Hypothalamus (tissue), 51 donors: Measurements from ENCODE around the gene NACC2.

Source experiments
- DNase-seq, 51 donors: peaks; one replicate each; lab custom pipeline; 2025; lab: John Stamatoyannopoulos, UW

Gene NACC2

DNA sequence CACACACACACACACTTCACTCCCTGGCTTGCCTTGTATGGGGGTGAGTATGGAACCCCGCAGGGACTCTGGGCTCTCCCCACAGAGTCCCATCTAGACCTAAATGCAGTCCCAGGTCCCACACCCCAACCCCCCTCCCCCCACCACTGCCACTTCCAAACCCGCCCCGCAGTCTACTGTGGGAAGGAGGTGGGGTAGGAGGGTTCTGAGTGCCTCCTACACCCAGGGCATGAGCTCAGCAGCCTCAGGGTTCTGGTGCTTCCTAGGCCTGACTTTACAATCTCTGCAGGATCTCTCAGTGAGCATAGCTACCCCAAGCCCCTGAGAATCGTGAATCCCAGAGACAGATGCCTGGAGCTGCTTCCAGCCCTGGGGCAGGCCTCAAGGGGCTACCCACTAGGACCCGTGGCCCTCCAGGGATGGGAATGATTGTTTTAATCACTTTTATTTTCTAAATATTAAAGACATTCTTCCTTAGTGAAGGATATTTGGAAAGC is 1.5 kb upstream of the NACC2 start:
- no peak for DNase-seq

DNA sequence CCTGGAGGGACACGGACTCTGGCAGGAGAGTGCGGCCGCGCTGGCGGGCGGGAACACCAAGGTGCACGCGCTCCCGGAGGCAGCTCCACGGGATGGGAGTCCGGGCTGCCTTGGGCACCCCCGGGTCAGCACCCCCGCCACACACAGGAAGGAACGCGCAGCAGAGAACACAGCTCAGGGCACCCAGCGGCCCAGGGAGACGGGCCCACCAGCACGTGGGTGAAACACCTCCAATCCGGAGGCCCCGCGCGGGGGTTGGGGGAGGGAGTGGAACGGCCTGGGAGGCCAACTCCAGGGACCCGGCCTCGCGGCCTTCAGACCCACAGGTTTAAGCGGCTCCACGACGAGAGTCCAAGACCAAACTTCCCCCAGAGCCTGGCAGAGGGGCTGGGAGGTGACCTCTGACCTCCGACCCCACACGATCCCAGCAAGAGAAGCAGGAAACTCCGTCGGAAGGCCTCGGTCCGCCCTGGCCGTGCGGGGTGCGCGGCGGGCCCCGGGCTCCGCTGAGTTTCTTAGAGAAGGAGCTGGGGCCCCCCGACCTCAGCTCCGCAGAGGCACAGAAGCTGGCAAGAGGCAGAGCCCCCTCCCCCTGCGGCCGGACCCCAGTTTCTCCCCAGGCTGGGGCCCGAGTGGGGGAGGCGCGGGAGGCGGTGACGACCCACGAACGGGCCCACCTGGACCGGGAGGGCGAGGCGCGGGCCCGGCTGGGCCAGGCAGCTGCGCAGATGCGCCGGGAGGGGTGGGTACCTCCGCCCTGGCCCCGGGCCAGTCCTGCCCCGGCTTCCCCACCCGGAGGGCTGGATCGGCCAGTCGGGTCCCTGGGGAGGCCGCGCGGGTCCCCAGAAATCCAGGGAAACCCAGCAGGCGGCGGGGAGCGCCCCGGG is 851 bp downstream of the NACC2 start:
- DNase-seq: peak in 10 of 51 donors; percentile 33 to 62 (median 46)

DNA sequence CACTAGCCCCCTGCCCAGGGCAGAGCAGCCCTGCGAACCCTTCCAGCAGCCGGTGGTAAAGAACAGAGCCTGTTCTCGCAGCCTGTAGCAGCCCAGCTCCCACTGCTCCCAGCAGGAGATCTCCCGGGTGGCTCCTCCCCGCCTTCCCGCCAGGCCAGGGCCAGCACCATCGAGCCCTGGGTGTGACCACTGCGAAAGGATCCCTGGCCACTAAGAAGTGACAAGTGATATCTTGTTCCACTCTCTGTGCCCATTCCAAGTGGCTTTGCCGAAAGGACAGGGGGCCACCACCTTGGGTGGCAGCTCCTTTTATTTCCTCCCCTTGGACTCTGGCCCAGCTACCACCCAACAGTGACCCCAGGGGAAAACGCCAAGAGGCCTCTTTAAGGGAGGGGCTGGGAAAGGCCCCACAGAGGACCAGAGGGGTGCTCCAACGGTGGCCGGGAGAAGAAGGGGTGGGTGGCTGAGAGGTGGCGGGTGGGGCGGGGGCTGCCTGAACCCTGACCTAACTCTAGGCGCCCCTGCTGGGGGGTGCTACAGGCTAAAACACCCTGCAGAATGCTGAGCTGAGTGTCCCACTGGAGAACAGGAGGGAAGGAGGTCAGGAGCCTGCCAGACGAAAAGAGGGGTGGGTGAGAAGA is 1.6 kb downstream of the NACC2 start:
- peak in 6 of 51 donors; percentile 23 to 58 (median 33) for DNase-seq

GRCh38 chr9:136092741-136093140 is 2.3 kb downstream of the NACC2 start:
- DNase-seq: no peak

GRCh38 chr9:136092353-136092650 is 2.8 kb downstream of the NACC2 start:
- no peak for DNase-seq

GRCh38 chr9:136091582-136092352 is 3.3 kb downstream of the NACC2 start:
- no peak for DNase-seq

- peak in 3 of 51 donors; percentile 31 to 41 (median 38) for DNase-seq
Observed at GRCh38 chr9:136090768-136091581, 4.1 kb downstream of the NACC2 start.

DNA sequence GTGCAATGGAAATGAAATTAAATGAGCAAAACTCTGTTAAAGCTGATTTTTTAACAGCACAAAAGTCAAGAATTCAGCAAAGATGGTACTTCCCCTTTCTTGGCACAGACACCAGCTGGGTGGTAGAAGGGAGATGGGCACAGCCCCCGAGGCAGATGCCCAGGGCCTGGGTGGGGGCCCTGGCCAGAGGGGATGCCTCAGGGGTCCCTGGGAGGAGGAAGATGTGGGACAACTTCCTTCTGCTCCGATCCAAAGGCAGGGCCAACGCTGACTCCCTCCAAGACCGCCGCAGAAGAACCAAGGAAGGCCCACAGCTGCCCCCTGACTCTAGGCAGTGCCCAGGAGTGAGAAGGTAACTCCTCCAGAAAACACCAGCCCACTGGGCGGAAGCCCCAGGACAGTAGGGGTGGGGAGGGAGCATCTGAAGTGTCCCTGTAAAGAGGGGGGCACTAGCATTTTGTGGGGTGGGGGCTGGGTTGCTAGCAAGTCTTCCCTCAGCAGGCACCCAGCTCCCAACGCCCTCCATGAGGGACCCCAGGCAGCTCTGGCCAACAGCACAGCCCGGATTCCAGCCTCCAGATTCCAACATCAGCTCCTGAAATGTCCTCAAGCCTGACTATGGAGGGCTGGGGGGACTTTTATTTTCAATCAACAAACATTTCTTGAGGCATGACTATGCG is 4.9 kb downstream of the NACC2 start:
- DNase-seq: no peak

DNA sequence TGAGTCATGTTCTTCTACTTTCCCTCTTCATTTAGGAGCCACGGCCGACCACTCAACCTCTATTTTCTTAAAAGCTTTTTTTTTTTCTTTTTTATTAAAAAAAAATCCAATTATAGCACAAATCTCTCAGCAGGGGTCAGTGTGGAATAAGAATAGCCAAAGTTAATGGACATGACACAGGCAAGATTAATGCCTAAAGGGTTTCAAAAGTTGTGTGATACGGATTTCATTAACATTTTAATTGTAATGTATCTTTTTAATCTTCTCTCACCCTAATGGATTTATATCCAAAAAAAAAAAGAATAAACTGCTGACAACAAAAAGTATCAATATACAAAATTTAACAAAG is 5.4 kb downstream of the NACC2 start:
- DNase-seq: no peak

DNA sequence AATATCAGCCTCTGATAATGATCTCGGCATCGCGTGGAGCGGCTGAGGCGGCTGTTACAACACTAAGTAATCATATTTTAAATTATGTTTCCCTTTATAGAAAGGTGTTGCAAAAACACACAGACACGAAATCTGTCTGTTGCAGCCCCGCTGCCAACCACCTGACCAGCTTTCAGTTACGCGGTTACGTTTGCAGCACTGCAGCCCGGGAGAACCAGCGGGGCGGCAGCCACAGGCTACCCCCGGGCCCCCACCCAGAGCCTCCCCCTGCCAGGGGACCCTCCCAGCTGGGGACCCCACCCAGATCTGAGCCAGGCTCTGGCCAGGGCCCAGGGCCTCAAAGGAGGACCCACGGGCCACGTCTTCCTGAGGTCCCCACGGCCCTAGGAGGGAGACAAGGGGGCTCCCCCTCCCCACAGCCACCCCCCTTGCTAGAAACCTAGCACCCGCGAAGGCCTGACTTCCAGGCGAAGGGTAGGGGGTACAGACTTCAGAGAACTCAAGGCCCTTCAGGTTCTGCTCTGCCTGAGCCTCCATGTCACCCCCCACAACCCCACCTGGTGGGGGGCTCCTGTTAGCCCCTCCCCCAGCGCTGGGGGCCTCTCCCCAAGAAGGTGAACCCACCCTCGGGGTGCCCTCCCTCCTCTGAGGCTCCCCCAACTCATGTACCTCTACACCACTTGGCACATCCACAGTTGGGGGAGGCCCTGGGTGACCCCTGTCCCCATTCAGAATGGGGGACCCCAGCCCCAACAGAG is 6.0 kb downstream of the NACC2 start:
- DNase-seq: no peak

- DNase-seq: no peak
Observed at GRCh38 chr9:136088481-136088938, 6.6 kb downstream of the NACC2 start.

DNA sequence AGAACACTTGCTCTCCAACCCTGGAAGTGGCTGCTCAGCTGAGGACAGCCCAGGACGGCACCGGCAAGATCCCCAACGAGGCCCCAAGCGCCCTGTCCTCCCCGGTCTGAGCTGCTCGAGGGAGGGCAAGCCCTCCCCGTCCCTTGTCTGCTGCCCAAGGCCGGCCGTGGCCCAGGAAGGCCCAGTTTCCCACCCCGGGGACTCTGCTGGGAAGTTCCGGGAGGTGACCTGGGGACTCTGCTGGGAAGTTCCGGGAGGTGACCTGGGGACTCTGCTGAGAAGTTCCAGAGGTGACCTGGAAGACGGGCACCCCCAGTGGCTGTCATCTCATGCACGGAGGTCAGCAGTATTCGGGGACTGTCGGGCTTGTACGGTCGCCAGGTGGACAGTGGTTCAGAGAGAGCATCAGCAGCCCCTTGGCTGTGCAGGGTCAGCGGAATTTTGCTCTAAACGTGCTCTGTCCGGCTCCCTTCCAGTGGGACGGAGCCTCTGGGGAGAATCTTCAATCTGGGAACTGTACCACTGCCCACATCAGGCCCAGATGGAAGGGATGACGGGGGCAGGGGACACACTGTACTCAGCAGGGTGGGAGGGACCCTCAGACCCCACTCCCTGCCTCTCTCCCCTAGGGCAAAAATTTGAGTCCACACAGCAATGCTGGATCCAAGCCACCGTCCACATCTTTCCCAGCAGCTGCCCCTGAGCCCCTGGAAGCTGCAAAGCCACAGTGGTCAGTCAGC is 7.2 kb downstream of the NACC2 start:
- DNase-seq: no peak

GRCh38 chr9:136086951-136087740 is 7.9 kb downstream of the NACC2 start:
- no peak for DNase-seq

DNA sequence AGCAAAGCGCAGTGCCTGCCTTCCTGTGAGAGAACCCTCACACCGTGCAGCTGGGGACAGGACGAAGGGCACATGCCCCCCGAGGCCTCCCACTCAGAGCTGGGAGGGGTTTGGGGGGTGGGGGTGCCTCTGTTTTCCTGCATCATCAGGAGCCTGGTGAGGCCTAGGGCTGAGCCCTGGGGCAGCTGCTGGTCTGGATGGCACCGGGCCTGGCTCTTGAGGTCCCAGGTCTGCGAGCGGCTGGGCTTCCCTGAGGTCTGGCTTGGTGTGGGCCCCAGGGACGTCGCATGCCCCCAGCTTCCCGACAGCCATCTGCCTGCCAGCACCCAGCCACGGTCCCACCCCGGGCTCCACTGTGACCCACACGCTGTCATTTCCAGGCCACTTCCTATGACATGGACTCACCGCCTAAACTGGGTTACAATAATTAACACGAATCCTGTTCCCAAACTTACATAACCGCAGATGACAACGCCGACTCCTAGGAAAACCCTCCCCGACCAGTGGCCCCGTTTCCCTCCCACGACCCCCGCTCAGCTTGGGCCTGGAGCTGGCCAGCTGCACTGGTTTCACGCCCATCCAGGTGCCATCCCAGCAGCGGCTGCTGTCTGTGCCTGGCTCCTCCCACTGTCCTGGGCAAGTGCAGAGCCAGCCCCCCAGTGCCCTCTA is 8.7 kb downstream of the NACC2 start:
- DNase-seq: peak in 24 of 51 donors; percentile 49 to 84 (median 71)

GRCh38 chr9:136085815-136086212 is 9.3 kb downstream of the NACC2 start:
- DNase-seq: peak in 43 of 51 donors; percentile 40 to 96 (median 82)

DNA sequence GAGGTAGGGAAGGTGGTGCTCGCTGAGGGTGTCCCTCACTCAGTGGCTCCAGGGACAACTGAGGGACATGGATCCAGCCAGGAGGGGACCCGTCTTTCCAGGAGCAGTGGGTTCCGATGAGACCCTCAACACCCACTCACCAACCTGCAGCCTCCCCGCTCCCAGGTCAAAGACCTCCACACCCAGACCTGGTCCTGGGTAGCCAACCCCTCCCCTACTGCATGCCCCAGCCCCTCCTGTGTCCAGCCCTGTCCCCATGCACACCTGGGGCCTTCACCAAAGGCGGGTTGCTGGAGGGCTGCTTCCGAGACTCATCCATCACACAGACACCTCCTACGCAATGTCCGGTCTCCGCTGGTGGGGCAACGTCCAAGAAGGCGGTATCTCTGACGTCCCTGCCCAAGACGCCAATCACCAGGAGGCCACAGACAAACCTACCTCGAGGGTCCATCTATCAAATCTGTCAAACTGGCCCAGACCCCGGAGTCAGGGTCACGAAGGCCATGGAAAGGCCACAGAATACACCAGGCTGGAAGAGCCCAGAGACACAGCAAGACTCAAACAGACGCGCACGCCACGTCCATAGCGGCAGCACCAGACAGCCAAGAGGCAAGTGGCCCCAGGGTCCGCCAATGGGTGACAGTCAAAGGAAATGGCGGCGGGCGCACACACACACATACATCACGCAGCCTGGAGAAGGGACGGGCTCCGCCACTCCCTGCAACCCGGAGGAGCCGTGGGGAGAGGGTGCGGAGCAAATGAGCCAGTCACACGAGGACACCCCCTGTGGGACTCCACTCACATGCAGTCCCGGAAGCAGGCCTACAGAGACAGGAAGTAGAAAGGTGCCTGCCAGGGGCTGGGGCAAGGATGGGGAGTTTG is 10.8 kb downstream of the NACC2 start:
- no peak for DNase-seq
